ENCODE data around the gene PTGES3L. TPM values are rescaled to one million over a fixed set of nuclear protein-coding genes. Genes with fewer than 3 reads are reported as not detected.

PTGES3L gene
- total RNA-seq, 1 experiment from 2014 or later = 1.7 TPM

GRCh38 chr17:43028221-43028861 lies 48.5 kb upstream of the PTGES3L start (continued):
- TF ChIP-seq MAX (IDR thresholded peaks at IDR 0.05) = no peak
- no peak for TF ChIP-seq SIN3A (IDR thresholded peaks at IDR 0.05; ENCODE audit: low read depth)
- no peak for TF ChIP-seq POLR2A (IDR thresholded peaks at IDR 0.05; ENCODE audit: borderline replicate concordance, extremely low read depth, insufficient read depth, insufficient read length)
- TF ChIP-seq JUND (IDR thresholded peaks at IDR 0.05) = no peak
- no peak for TF ChIP-seq CEBPB (IDR thresholded peaks at IDR 0.05; ENCODE audit: low read depth)
- no peak for TF ChIP-seq YY1 (IDR thresholded peaks at IDR 0.05; ENCODE audit: extremely low read depth, insufficient replicate concordance, low read depth, low read length)
- no peak for TF ChIP-seq FOSL1 (IDR thresholded peaks at IDR 0.05; ENCODE audit: low read depth)
- TF ChIP-seq CBX3 (IDR thresholded peaks at IDR 0.05; ENCODE audit: low read depth) = no peak
- TF ChIP-seq SRF (IDR thresholded peaks at IDR 0.05; ENCODE audit: low read depth) = no peak
- TF ChIP-seq EZH2 (IDR thresholded peaks at IDR 0.05) = no peak
- no peak for TF ChIP-seq ZBTB33 (IDR thresholded peaks at IDR 0.05; ENCODE audit: extremely low read depth, insufficient replicate concordance, low read length)
- no peak for TF ChIP-seq EGR1 (IDR thresholded peaks at IDR 0.05; ENCODE audit: low read depth)

- no peak for TF ChIP-seq CEBPB (IDR thresholded peaks at IDR 0.05; ENCODE audit: low read depth)
- TF ChIP-seq YY1 (IDR thresholded peaks at IDR 0.05; ENCODE audit: extremely low read depth, insufficient replicate concordance, low read depth, low read length) = no peak
- H3K9me2 ChIP-seq (ENCODE audit: insufficient read depth) = no peaks in the 10 kb centered on the region
- H3K27me3 ChIP-seq (ENCODE audit: insufficient read depth, low read length) = no peaks in the 10 kb centered on the region
- peaks cover 6 to 23% of the 10 kb centered on the region in 2 experiments; a peak in 3 of 4 replicates for H3K4me1 ChIP-seq (ENCODE audit: control insufficient read depth in 1 of 2, insufficient read depth in 2 of 2, low read length in 2 of 2)
- ChIA-PET RAD21 (ENCODE audit: low non-redundant PET in 1 of 2, low total read pairs in 2 of 2, uncharacterized antibody in 2 of 2, unreplicated experiment in 2 of 2) (no interaction called here), CTCF (no interaction called here), POLR2A (interaction anchor here (1.6 kb wide), 1 partner anchor 29 kb away, joined by 3 read pairs; the partner anchor contains the start of gene RPL27)
- H3K4me2 ChIP-seq (ENCODE audit: low read length) = no peak overlapping the region
- no peaks in the 10 kb centered on the region for H3K36me3 ChIP-seq (ENCODE audit: control insufficient read depth in 1 of 2, insufficient read depth in 2 of 2, low read length in 2 of 2)
- H3K79me2 ChIP-seq (ENCODE audit: insufficient read depth, low read length) = no peaks in the 10 kb centered on the region
- ATAC-seq (no peak), DNase-seq (ENCODE audit: low read depth, low spot score) (no peak)
- H3K9ac ChIP-seq (ENCODE audit: low read length) = no peak overlapping the region
- H4K20me1 ChIP-seq (ENCODE audit: insufficient read depth) = no peaks in the 10 kb centered on the region
- H2AFZ ChIP-seq (ENCODE audit: low read depth, low read length, poor library complexity, severe bottlenecking) = no peak overlapping the region
- intact Hi-C loops (cut with micrococcal nuclease) = no loop called here
- no peak overlapping the region for H3K27ac ChIP-seq (ENCODE audit: low read depth, low read length)
- H3K9me3 ChIP-seq (ENCODE audit: control insufficient read depth in 1 of 2, insufficient read depth in 1 of 2, low read depth in 1 of 2, low read length in 2 of 2) = no peaks in the 10 kb centered on the region
- H3K4me3 ChIP-seq (replicated peaks in 1 of 2; ENCODE audit: low read depth in 1 of 2, low read length in 2 of 2) = no peak overlapping the region
- no TSS peak for BruUV-seq (replicated peaks)
Measured at GRCh38 chr17:43027091-43028032, 47.5 kb upstream of the PTGES3L start.

Measured in HCT116 (cell line).